CD4-positive, CD25-positive, alpha-beta regulatory T cell (primary cell): ENCODE results near the gene BDH1. TPM values are rescaled to one million over a fixed set of nuclear protein-coding genes. Genes with fewer than 3 reads are reported as not detected.

Source experiments
- ATAC-seq, 2 donors: fragments of 150-1000 bp; cut with Tn5 transposase; one replicate each; pipeline ENCODE4 v1.10.0; 2021; ENCODE audit warnings: low read depth in 2 of 2, moderate number of reproducible peaks in 2 of 2, moderate library complexity in 1 of 2
- DNase-seq, 3 donors: peaks; one replicate each; pipeline versions ENCODE4 v3.0.0 to v3.0.0-alpha.2; 2012 to 2022; ENCODE audit warnings: mixed read lengths in 1 of 3
- H3K27ac ChIP-seq: one replicate; pipeline ENCODE4 v1.7.0; 2013; ENCODE audit warnings: mild to moderate bottlenecking, low read length; ENCODE audit not compliant: insufficient read depth, poor library complexity, severe bottlenecking
- H3K27me3 ChIP-seq: one replicate; pipeline ENCODE4 v1.7.0; 2013; ENCODE audit warnings: low read length; ENCODE audit not compliant: control insufficient read depth, insufficient read depth
- H3K36me3 ChIP-seq: one replicate; pipeline ENCODE4 v1.7.0; 2013; ENCODE audit warnings: mild to moderate bottlenecking, low read length, moderate library complexity; ENCODE audit not compliant: control insufficient read depth, insufficient read depth
- H3K4me1 ChIP-seq: 2 replicates; pipeline ENCODE4 v1.7.0; 2013; ENCODE audit warnings: mild to moderate bottlenecking, low read length; ENCODE audit not compliant: insufficient read depth, control insufficient read depth, poor library complexity, severe bottlenecking
- H3K4me3 ChIP-seq: one replicate; pipeline ENCODE4 v1.7.0; 2013; ENCODE audit warnings: low read depth, mild to moderate bottlenecking, low read length, moderate library complexity
- H3K9me3 ChIP-seq, 2 experiments: 1 replicate in 1 of 2; 2 replicates in 1 of 2; pipeline ENCODE4 v1.7.0; 2013; ENCODE audit warnings: low read length in 2 of 2, mild to moderate bottlenecking in 1 of 2, moderate library complexity in 1 of 2; ENCODE audit not compliant: control insufficient read depth in 2 of 2
- H3K27ac Mint-ChIP-seq, 3 donors: one replicate each; pipeline ENCODE4 v1.8.0; 2020 to 2022; ENCODE audit warnings: mild to moderate bottlenecking in 3 of 3, mixed read lengths in 3 of 3, moderate library complexity in 2 of 3
- H3K27me3 Mint-ChIP-seq: one replicate; pipeline ENCODE4 v1.8.0; 2022; ENCODE audit warnings: mild to moderate bottlenecking, mixed read lengths
- H3K36me3 Mint-ChIP-seq: one replicate; pipeline ENCODE4 v1.8.0; 2020; ENCODE audit warnings: mixed read lengths
- H3K4me1 Mint-ChIP-seq, 4 donors: one replicate each; pipeline ENCODE4 v1.8.0; 2020 to 2022; ENCODE audit warnings: mixed read lengths in 4 of 4, mild to moderate bottlenecking in 1 of 4
- H3K4me3 Mint-ChIP-seq, 4 donors: one replicate each; pipeline ENCODE4 v1.8.0; 2020 to 2022; ENCODE audit warnings: mild to moderate bottlenecking in 4 of 4, mixed read lengths in 4 of 4, moderate library complexity in 3 of 4
- H3K9me3 Mint-ChIP-seq, 7 donors: one replicate each; pipeline ENCODE4 v1.8.0; 2020 to 2022; ENCODE audit warnings: mixed read lengths in 7 of 7, mild to moderate bottlenecking in 3 of 7, moderate library complexity in 2 of 7
- polyA plus RNA-seq, 4 donors: library from polyadenylated mRNA; unstranded; fragments of 300-500 nt; fragmentation: Illumina TruSeq; gene quantifications; one replicate each; pipeline ENCODE4 v1.2.3, GENCODE V29; 2021
- total RNA-seq: library from RNA; stranded (reverse); gene quantifications from one replicate; pipeline ENCODE4 v1.2.3, GENCODE V29; 2022

Gene BDH1
- total and polyA plus RNA-seq, 5 donors from 2014 or later, result 13.5 to 29.8 (median 20.3) TPM

DNA sequence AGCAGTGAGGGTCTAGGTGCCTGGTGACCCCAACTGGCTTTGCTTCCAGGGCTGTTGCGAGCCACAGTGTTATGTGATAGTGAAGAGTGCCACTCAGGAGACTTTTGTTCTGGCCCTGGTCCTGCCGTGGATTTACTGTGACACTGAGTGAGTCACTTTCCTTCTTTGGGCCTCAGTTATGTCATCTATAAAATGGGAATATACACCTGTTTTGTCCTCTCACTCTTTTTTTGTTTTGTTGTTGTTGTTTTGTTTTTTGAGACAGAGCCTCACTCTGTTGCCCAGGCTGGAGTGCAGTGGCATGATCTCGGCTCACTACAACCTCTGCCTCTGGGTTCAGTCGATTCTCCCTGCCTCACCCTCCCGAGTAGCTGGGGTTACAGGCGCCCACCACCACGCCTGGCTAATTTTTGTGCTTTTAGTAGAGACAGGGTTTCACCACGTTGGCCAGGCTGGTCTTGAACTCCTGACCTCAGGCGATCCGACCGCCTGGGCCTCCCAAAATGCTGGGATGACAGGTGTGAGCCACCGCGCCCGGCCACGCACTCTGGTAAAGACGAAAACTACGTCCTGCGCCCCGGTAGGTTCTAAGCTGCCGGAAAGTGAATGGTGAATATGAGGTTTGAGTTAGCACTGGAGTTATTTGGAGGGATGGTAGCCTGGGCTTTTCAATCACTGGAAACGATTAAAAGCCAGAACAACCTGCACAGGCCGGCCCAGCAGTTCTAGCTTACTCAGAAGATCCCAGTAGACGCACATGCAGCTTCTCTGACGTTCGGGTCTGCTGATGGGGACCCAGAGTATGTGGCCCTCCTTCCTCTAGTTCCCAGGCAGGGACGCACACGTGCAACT is 46.6 kb downstream of the BDH1 start:
- Mint-ChIP-seq H3K9me3 (no peaks in the 10 kb centered on the region), H3K27ac (peak overlapping the region in 1 of 3 donors; percentile 46), H3K36me3 (peaks cover 19% of the 10 kb centered on the region), H3K4me1 (peaks cover 0 to 8% (median 1%) of the 10 kb centered on the region in 4 donors), H3K4me3 (peak overlapping the region in 1 of 4 donors; percentile 72), H3K27me3 (no peaks in the 10 kb centered on the region)
- H3K27ac ChIP-seq, result no peak overlapping the region
- DNase-seq (no peak), ATAC-seq (no peak)
- H3K36me3 ChIP-seq, result peaks cover 8% of the 10 kb centered on the region
- H3K27me3 ChIP-seq, result no peaks in the 10 kb centered on the region
- H3K4me1 ChIP-seq, result peaks cover 7% of the 10 kb centered on the region
- no peak overlapping the region for H3K4me3 ChIP-seq
- H3K9me3 ChIP-seq, result no peaks in the 10 kb centered on the region

DNA sequence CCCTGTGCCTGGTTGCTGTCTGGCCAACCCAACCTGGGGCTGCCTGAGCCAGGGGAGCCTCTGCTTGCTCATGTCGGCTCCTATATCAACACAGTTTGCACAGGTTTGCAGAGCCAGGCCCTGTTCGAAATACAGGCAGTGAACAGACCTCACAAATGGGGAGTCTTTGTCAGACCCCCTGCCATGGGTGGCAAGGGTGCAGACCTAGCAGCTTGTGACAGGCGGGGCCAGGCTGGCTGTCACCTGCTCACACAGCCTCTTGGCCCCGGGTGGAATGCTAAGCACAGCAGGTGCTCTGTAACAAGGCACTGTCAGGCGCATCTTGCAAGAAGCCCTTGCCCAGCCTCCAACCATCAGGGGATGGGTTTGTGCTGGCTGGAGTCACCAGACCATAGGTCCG is 47.3 kb downstream of the BDH1 start:
- H3K9me3 Mint-ChIP-seq, result no peaks in the 10 kb centered on the region
- Histone ChIP-seq H3K4me1 (peaks cover 7% of the 10 kb centered on the region), H3K36me3 (peaks cover 8% of the 10 kb centered on the region), H3K27me3 (no peaks in the 10 kb centered on the region), H3K27ac (no peak overlapping the region), H3K4me3 (no peak overlapping the region), H3K9me3 (no peaks in the 10 kb centered on the region)
- no peak overlapping the region for H3K27ac Mint-ChIP-seq
- H3K4me3 Mint-ChIP-seq, result no peak overlapping the region
- no peaks in the 10 kb centered on the region for H3K27me3 Mint-ChIP-seq
- DNase-seq, result no peak
- H3K4me1 Mint-ChIP-seq, result peaks cover 0 to 8% (median 1%) of the 10 kb centered on the region in 4 donors
- H3K36me3 Mint-ChIP-seq, result peaks cover 13% of the 10 kb centered on the region
- no peak for ATAC-seq

DNA sequence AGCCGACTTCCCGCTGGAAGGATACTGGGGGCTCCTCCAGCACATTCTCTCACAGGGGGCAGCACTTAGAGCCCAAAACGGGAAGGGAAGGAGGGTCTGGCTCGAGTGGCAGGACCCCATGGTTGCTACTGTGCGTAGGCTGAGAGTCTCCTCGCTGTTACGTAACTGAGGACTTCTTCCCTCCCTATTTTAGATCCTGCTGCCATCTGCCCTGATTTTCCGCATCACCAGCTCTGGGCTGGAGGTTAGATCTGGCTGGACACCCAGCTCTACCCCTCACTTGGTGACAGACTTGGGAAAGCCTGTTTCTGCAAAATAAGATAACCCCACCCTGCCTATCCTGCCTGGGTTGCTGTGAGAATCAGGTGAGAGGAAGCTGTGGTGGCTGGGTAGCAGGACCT is 47.7 kb downstream of the BDH1 start:
- peaks cover 7% of the 10 kb centered on the region for H3K4me1 ChIP-seq
- H3K4me3 Mint-ChIP-seq, result no peak overlapping the region
- H3K36me3 ChIP-seq, result peaks cover 8% of the 10 kb centered on the region
- H3K36me3 Mint-ChIP-seq, result peaks cover 13% of the 10 kb centered on the region
- no peak for ATAC-seq
- DNase-seq, result no peak
- H3K27ac ChIP-seq, result no peak overlapping the region
- no peaks in the 10 kb centered on the region for H3K9me3 Mint-ChIP-seq
- no peak overlapping the region for H3K4me3 ChIP-seq
- H3K27me3 ChIP-seq, result no peaks in the 10 kb centered on the region
- H3K27ac Mint-ChIP-seq, result no peak overlapping the region
- H3K27me3 Mint-ChIP-seq, result no peaks in the 10 kb centered on the region
- no peaks in the 10 kb centered on the region for H3K9me3 ChIP-seq
- H3K4me1 Mint-ChIP-seq, result peaks cover 0 to 8% (median 1%) of the 10 kb centered on the region in 4 donors

DNA sequence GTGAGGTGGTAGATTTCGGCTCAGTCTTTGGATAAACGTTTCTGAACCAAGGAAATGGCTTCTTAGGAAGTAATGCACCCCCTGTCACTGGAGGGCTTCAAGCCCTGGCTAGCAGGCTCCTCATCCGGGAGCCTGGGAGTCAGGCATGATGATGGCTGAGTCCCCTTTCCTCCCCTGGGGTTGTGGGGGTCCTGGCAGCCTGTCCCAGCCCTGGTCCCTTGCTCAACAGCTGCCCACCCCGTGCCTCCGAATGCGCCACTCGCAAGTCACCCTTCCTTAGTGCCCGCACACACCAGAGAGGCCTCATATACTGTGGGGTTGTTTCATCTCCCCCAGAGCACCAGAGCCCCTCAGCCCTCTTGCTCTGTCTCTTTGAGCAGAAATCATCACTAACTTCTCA is 48.2 kb downstream of the BDH1 start:
- Mint-ChIP-seq H3K4me1 (peaks cover 0 to 8% (median 1%) of the 10 kb centered on the region in 4 donors), H3K27ac (no peak overlapping the region), H3K36me3 (peaks cover 10% of the 10 kb centered on the region), H3K27me3 (no peaks in the 10 kb centered on the region), H3K9me3 (no peaks in the 10 kb centered on the region), H3K4me3 (no peak overlapping the region)
- Histone ChIP-seq H3K27me3 (no peaks in the 10 kb centered on the region), H3K4me1 (peaks cover 7% of the 10 kb centered on the region), H3K36me3 (peaks cover 8% of the 10 kb centered on the region), H3K9me3 (no peaks in the 10 kb centered on the region), H3K4me3 (no peak overlapping the region), H3K27ac (no peak overlapping the region)
- no peak for ATAC-seq
- DNase-seq, result no peak

DNA sequence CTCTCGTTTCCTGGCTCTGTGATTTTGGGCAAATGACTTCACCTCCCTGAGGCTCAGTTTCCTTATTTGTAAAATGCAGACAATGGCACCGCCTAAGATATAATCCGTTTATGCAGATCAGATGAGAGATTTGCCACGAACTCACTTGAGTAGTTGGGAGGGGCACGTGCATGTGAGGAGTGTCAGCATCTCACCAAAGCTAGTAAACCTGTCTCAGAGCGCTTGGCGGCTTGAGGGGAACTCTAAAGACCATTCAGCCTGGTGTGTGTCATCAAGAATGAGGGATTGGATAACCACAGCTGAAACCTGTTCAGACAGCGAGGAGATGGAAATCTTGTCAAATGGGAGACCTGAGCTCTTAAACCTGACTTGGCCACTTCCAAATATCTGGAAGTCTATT is 48.7 kb downstream of the BDH1 start:
- H3K4me1 ChIP-seq, result peaks cover 7% of the 10 kb centered on the region
- H3K27ac Mint-ChIP-seq, result no peak overlapping the region
- H3K27me3 ChIP-seq, result no peaks in the 10 kb centered on the region
- no peaks in the 10 kb centered on the region for H3K9me3 ChIP-seq
- no peak overlapping the region for H3K4me3 Mint-ChIP-seq
- no peaks in the 10 kb centered on the region for H3K9me3 Mint-ChIP-seq
- peaks cover 8% of the 10 kb centered on the region for H3K36me3 ChIP-seq
- peaks cover 0 to 8% (median 1%) of the 10 kb centered on the region in 4 donors for H3K4me1 Mint-ChIP-seq
- ATAC-seq, result no peak
- no peak overlapping the region for H3K27ac ChIP-seq
- peaks cover 6% of the 10 kb centered on the region for H3K36me3 Mint-ChIP-seq
- no peak for DNase-seq
- H3K27me3 Mint-ChIP-seq, result no peaks in the 10 kb centered on the region
- H3K4me3 ChIP-seq, result no peak overlapping the region

DNA sequence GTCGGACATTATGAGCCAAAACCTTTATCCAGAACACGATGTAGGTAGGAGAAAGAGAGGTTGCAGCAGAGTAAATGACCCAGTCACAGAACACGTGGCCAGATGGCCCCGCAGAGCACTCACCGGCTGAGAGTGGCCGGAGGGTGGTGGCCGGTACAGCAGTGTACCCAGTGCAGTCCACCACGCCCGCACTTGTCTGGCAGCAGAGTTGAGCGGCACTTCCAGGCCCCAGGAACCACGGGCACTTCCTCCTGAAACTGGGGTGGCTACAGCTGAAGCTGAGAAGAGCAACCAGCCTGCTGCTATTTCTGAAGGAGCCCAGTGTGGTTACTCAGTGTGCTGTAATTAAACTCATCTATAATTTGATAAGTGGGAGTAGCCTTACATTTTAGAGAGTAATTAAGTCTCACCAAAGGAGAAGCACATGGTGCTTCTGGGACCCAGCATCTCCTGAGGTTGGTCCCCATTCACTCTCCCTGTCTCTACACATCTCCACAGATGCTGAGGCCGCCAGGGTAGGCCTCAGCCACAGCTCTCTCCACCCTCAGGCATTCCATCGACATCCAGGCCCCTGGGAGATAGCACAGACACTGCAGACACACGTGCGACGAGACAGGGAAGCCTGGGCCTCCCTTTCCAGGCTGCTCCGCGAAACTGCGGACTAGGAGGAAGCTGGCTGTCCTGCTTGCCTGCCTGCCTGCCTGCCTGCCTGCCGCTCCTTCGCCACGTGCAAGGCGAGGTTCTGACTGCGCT is 49.8 kb downstream of the BDH1 start:
- no peaks in the 10 kb centered on the region for H3K36me3 Mint-ChIP-seq
- H3K36me3 ChIP-seq, result no peaks in the 10 kb centered on the region
- H3K27me3 ChIP-seq, result no peaks in the 10 kb centered on the region
- DNase-seq, result no peak
- no peak overlapping the region for H3K27ac ChIP-seq
- peaks cover 0 to 8% (median 1%) of the 10 kb centered on the region in 4 donors for H3K4me1 Mint-ChIP-seq
- H3K4me3 ChIP-seq, result no peak overlapping the region
- no peak overlapping the region for H3K4me3 Mint-ChIP-seq
- H3K4me1 ChIP-seq, result peaks cover 7% of the 10 kb centered on the region
- no peaks in the 10 kb centered on the region for H3K9me3 Mint-ChIP-seq
- H3K27ac Mint-ChIP-seq, result no peak overlapping the region
- H3K9me3 ChIP-seq, result no peaks in the 10 kb centered on the region
- no peak for ATAC-seq
- H3K27me3 Mint-ChIP-seq, result no peaks in the 10 kb centered on the region

DNA sequence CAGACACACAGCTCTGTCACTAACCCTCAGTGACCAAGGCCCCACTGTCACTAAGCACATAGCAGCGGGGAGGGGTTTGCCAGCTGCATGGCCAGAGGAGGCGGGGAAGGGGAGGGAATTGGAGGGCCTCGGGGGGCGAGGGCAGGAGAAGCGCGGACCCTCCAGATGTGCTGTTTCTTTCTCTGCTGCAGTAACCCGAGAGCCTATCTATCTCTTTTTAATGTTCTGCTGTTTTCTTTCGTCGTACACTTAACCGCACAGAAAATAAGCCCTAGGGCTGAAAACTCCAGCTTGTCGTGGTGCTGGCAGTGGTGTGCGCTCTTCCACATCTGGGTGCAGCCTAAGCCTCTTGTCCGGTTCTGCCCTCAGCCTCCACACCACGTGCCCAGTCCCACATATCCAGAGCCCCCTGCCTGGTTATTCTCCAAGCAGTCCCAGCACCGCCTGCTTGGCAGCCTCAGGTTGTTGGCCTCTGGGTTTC is 51.1 kb downstream of the BDH1 start:
- H3K4me3 ChIP-seq, result no peak overlapping the region
- H3K27ac ChIP-seq, result no peak overlapping the region
- Mint-ChIP-seq H3K9me3 (no peaks in the 10 kb centered on the region), H3K4me1 (peaks cover 0 to 3% (median 1%) of the 10 kb centered on the region in 4 donors), H3K27me3 (no peaks in the 10 kb centered on the region), H3K36me3 (no peaks in the 10 kb centered on the region), H3K4me3 (peak overlapping the region in 1 of 4 donors; percentile 58), H3K27ac (peak overlapping the region in 1 of 3 donors; percentile 28)
- no peak for ATAC-seq
- no peak for DNase-seq
- H3K36me3 ChIP-seq, result no peaks in the 10 kb centered on the region
- no peaks in the 10 kb centered on the region for H3K27me3 ChIP-seq
- H3K4me1 ChIP-seq, result peaks cover under 1% of the 10 kb centered on the region
- no peaks in the 10 kb centered on the region for H3K9me3 ChIP-seq
